HCT116 (cell line): ENCODE measurements around the gene MCOLN1. TPM values are rescaled to one million over a fixed set of nuclear protein-coding genes. Genes with fewer than 3 reads are reported as not detected.

Source experiments
- ATAC-seq: fragments of 200-7000 bp; cut with Tn5 transposase; 2 replicates; pipeline ENCODE4 v1.9.1; 2020; ENCODE audit warnings: mild to moderate bottlenecking, moderate library complexity
- BruUV-seq: library from RNA; stranded (reverse); fragments of 400-500 nt; replicated peaks from 2 replicates; lab custom pipeline; 2021; lab: Mats Ljungman, UMichigan
- CTCF ChIA-PET: fragments of 300-600 bp; sonication (Branson Sonifier 250); formaldehyde crosslinking; loops from one replicate; lab custom pipeline; 2021; ENCODE audit warnings: antibody characterized with exemption; lab: Charles Lee
- POLR2A ChIA-PET: fragments of 300-600, 350-600 bp; sonication (Branson Sonifier 250); formaldehyde crosslinking; loops from one replicate; lab custom pipeline; 2021; ENCODE audit warnings: antibody characterized with exemption; lab: Charles Lee
- RAD21 ChIA-PET, 2 experiments: fragments of 300-600 bp; sonication (Branson Sonifier 250); formaldehyde crosslinking; loops; one replicate each; lab custom pipeline; 2023; ENCODE audit warnings: low total read pairs in 2 of 2; ENCODE audit not compliant: uncharacterized antibody in 2 of 2, unreplicated experiment in 2 of 2, low non-redundant PET in 1 of 2; lab: Charles Lee
- DNase-seq: peaks from one replicate; pipeline ENCODE4 v3.0.0-alpha.2; 2010; ENCODE audit warnings: low read depth, low spot score
- H2AFZ ChIP-seq: fragments of 200-600 bp; shearing (Covaris generic), sonication (generic); 2 replicates; pipeline ENCODE4 v1.6.1; 2017; ENCODE audit warnings: low read depth, mixed run types, mixed read lengths, antibody characterized with exemption, low read length; ENCODE audit not compliant: poor library complexity, severe bottlenecking
- H3K27ac ChIP-seq: 2 replicates; pipeline ENCODE4 v1.5.1; 2012; ENCODE audit warnings: low read depth, low read length
- H3K27me3 ChIP-seq: fragments of 200-600 bp; sonication (generic); 2 replicates; pipeline ENCODE4 v1.6.1; 2016; ENCODE audit warnings: mixed run types, low read length, mixed read lengths; ENCODE audit not compliant: insufficient read depth
- H3K36me3 ChIP-seq, 2 experiments: fragments of 200-500 bp in 1 of 2; fragments of 200-600 bp in 1 of 2; sonication (Bioruptor generic) in 1 of 2; sonication (generic) in 1 of 2; 2 replicates each; pipeline versions ENCODE4 v1.5.1 to v1.6.1; 2014 to 2016; ENCODE audit warnings: low read length in 2 of 2, inconsistent platforms in 1 of 2, mixed read lengths in 1 of 2, mixed run types in 1 of 2; ENCODE audit not compliant: insufficient read depth in 2 of 2, control insufficient read depth in 1 of 2
- H3K4me1 ChIP-seq, 2 experiments: fragments of 200-600 bp in 1 of 2; sonication (generic) in 1 of 2; 2 replicates each; pipeline versions ENCODE4 v1.5.1 to v1.6.1; 2012 to 2017; ENCODE audit warnings: low read length in 2 of 2, inconsistent platforms in 1 of 2, mild to moderate bottlenecking in 1 of 2, mixed read lengths in 1 of 2, mixed run types in 1 of 2, moderate library complexity in 1 of 2; ENCODE audit not compliant: insufficient read depth in 2 of 2, control insufficient read depth in 1 of 2
- H3K4me2 ChIP-seq: fragments of 200-600 bp; sonication (generic); 2 replicates; pipeline ENCODE4 v1.6.1; 2017; ENCODE audit warnings: mixed run types, low read length, mixed read lengths
- H3K4me3 ChIP-seq, 2 experiments: fragments of 200-600 bp in 1 of 2; sonication (generic) in 1 of 2; replicated peaks in 1 of 2; 2 replicates each; pipeline ENCODE4 v1.5.1; 2011 to 2016; ENCODE audit warnings: low read length in 2 of 2, control low read depth in 1 of 2, low read depth in 1 of 2, mild to moderate bottlenecking in 1 of 2, mixed read lengths in 1 of 2, mixed run types in 1 of 2
- H3K79me2 ChIP-seq: fragments of 200-600 bp; sonication (generic); 2 replicates; pipeline ENCODE4 v1.6.1; 2017; ENCODE audit warnings: mild to moderate bottlenecking, mixed run types, low read length, moderate library complexity, mixed read lengths; ENCODE audit not compliant: insufficient read depth
- H3K9ac ChIP-seq: fragments of 200-600 bp; sonication (generic); 2 replicates; pipeline ENCODE4 v1.6.1; 2016; ENCODE audit warnings: low read length, mixed read lengths
- H3K9me2 ChIP-seq: fragments of 200-600 bp; sonication (generic), shearing (Covaris generic); 2 replicates; pipeline ENCODE4 v1.6.1; 2017; ENCODE audit warnings: mixed run types, mild to moderate bottlenecking, moderate library complexity; ENCODE audit not compliant: insufficient read depth
- H3K9me3 ChIP-seq, 2 experiments: fragments of 200-500 bp in 1 of 2; fragments of 200-600 bp in 1 of 2; sonication (Bioruptor generic) in 1 of 2; sonication (generic) in 1 of 2; 2 replicates each; pipeline ENCODE4 v1.6.1; 2014 to 2017; ENCODE audit warnings: low read length in 2 of 2, mixed read lengths in 2 of 2, inconsistent platforms in 1 of 2, low read depth in 1 of 2, mild to moderate bottlenecking in 1 of 2, mixed run types in 1 of 2, moderate library complexity in 1 of 2; ENCODE audit not compliant: control insufficient read depth in 1 of 2, insufficient read depth in 1 of 2
- H4K20me1 ChIP-seq: fragments of 200-600 bp; sonication (generic), shearing (Covaris generic); 2 replicates; pipeline ENCODE4 v1.6.1; 2017; ENCODE audit warnings: mixed run types, mild to moderate bottlenecking, moderate library complexity; ENCODE audit not compliant: insufficient read depth
- CTCF ChIP-seq, 3 experiments: fragments of 200-600 bp in 1 of 3; sonication (generic) in 1 of 3; IDR thresholded peaks in 2 of 3; conservative IDR thresholded peaks in 1 of 3; 2 replicates each; pipeline ENCODE4 v1.5.1; 2012 to 2017; ENCODE audit warnings: low read depth in 2 of 3, low read length in 2 of 3, antibody characterized with exemption in 1 of 3, borderline replicate concordance in 1 of 3, control low read depth in 1 of 3, mild to moderate bottlenecking in 1 of 3, mixed read lengths in 1 of 3, mixed run types in 1 of 3, moderate library complexity in 1 of 3; ENCODE audit not compliant: insufficient read depth in 1 of 3
- EGR1 ChIP-seq: IDR thresholded peaks from 2 replicates; pipeline ENCODE4 v1.6.1; 2012; ENCODE audit warnings: low read depth
- ELF1 ChIP-seq: IDR thresholded peaks from 2 replicates; pipeline ENCODE4 v1.6.1; 2012; ENCODE audit warnings: low read depth, borderline replicate concordance
- EZH2 ChIP-seq: fragments of 200-600 bp; sonication (generic); IDR thresholded peaks from 2 replicates; pipeline ENCODE4 v1.6.1; 2017; ENCODE audit warnings: antibody characterized with exemption, mixed run types
- FOSL1 ChIP-seq: IDR thresholded peaks from 2 replicates; pipeline ENCODE4 v1.6.1; 2012; ENCODE audit warnings: low read depth
- JUND ChIP-seq: IDR thresholded peaks from 2 replicates; pipeline ENCODE4 v1.6.1; 2012
- MAX ChIP-seq: IDR thresholded peaks from 2 replicates; pipeline ENCODE4 v1.6.1; 2012
- POLR2A ChIP-seq: IDR thresholded peaks from 2 replicates; pipeline ENCODE4 v1.7.0; 2011; ENCODE audit warnings: borderline replicate concordance; ENCODE audit not compliant: insufficient read depth, insufficient read length; ENCODE audit errors: extremely low read depth
- POLR2AphosphoS5 ChIP-seq: IDR thresholded peaks from 2 replicates; pipeline ENCODE4 v1.6.1; 2011; ENCODE audit warnings: mild to moderate bottlenecking, low read depth, low read length, moderate library complexity
- RAD21 ChIP-seq: IDR thresholded peaks from 2 replicates; pipeline ENCODE4 v1.6.1; 2012; ENCODE audit warnings: low read depth, mild to moderate bottlenecking
- YY1 ChIP-seq: IDR thresholded peaks from 2 replicates; pipeline ENCODE4 v1.6.1; 2011; ENCODE audit warnings: low read length, low read depth, moderate library complexity, mild to moderate bottlenecking; ENCODE audit not compliant: insufficient replicate concordance; ENCODE audit errors: extremely low read depth
- ZBTB33 ChIP-seq: IDR thresholded peaks from 2 replicates; pipeline ENCODE4 v1.6.1; 2011; ENCODE audit warnings: mild to moderate bottlenecking, low read length, moderate library complexity; ENCODE audit not compliant: insufficient replicate concordance; ENCODE audit errors: extremely low read depth
- ZFX ChIP-seq: fragments of 450-650 bp; IDR thresholded peaks from 2 replicates; pipeline ENCODE4 v1.6.1; 2017
- ZNF274 ChIP-seq: fragments of 200-500 bp; sonication (Bioruptor generic); IDR thresholded peaks from 2 replicates; pipeline ENCODE4 v1.6.1; 2014; ENCODE audit warnings: mild to moderate bottlenecking, low read depth, low read length, inconsistent platforms
- intact Hi-C: fragments of 100-400 bp; cut with micrococcal nuclease; formaldehyde crosslinking; loops from 2 replicates; pipeline ENCODE4 v1.10.0; 2022
- total RNA-seq: library from RNA; stranded (reverse); gene quantifications from one replicate; pipeline ENCODE4 v1.2.1, GENCODE V29; 2021; ENCODE audit not compliant: unreplicated experiment

The MCOLN1 gene
- total RNA-seq, 1 experiment from 2014 or later, result 19.1 TPM

GRCh38 chr19:7549429-7550148 lies 27.2 kb downstream of the MCOLN1 start:
- ChIA-PET CTCF (interaction anchor here (1.6 kb wide), 1 partner anchor 19 kb away, joined by 4 read pairs; no protein-coding TSS in a partner anchor), POLR2A (no interaction called here)

More at GRCh38 chr19:7549429-7550148, 27.2 kb downstream of the MCOLN1 start:
- no TSS peak for BruUV-seq
- Histone ChIP-seq H2AFZ (no peak overlapping the region), H3K4me2 (no peak overlapping the region), H3K4me3 (no peak overlapping the region), H3K27ac (no peak overlapping the region), H4K20me1 (no peaks in the 10 kb centered on the region), H3K79me2 (no peaks in the 10 kb centered on the region), H3K4me1 (peaks cover 0 to 6% of the 10 kb centered on the region in 2 experiments; a peak in 3 of 4 replicates), H3K27me3 (no peaks in the 10 kb centered on the region), H3K9me3 (no peaks in the 10 kb centered on the region), H3K9ac (no peak overlapping the region), H3K36me3 (peaks cover 0 to 2% of the 10 kb centered on the region in 2 experiments; a peak in 1 of 4 replicates), H3K9me2 (no peaks in the 10 kb centered on the region)
- no peak for TF ChIP-seq RAD21
- TF ChIP-seq EZH2, result no peak
- TF ChIP-seq MAX, result no peak
- TF ChIP-seq FOSL1, result no peak
- TF ChIP-seq ELF1, result no peak
- no peak for TF ChIP-seq YY1
- TF ChIP-seq JUND, result no peak
- TF ChIP-seq ZBTB33, result no peak
- TF ChIP-seq ZNF274, result no peak
- no peak for TF ChIP-seq POLR2AphosphoS5
- no peak for TF ChIP-seq POLR2A
- no peak for TF ChIP-seq CTCF (IDR thresholded peaks at IDR 0.05 in 2 of 3, conservative IDR thresholded peaks at IDR 0.05 in 1 of 3; ENCODE audit: borderline replicate concordance in 1 of 3, insufficient read depth in 1 of 3, low read depth in 2 of 3, low read length in 2 of 3)
- TF ChIP-seq ZFX, result no peak
- TF ChIP-seq EGR1, result no peak
- intact Hi-C loops, result no loop called here
- ATAC-seq, result no peak
- RAD21 ChIA-PET, result no interaction called here
- DNase-seq, result no peak
